Endothelial cell of umbilical vein (primary cell): ENCODE results near the gene FAM53A. TPM values are rescaled to one million over a fixed set of nuclear protein-coding genes. Genes with fewer than 3 reads are reported as not detected.

Experiments
- BruUV-seq: library from RNA; stranded (reverse); fragments of 400-500 nt; replicated peaks from 2 replicates; lab custom pipeline; 2021; lab: Mats Ljungman, UMichigan
- CTCF ChIA-PET: fragments of 300-600, 350-600 bp; sonication (Branson Sonifier 250); formaldehyde crosslinking; loops from one replicate; lab custom pipeline; 2021; ENCODE audit warnings: antibody characterized with exemption, inconsistent platforms; lab: Charles Lee
- POLR2A ChIA-PET: fragments of 300-600, 350-600 bp; sonication (Branson Sonifier 250); formaldehyde crosslinking; loops from one replicate; lab custom pipeline; 2021; ENCODE audit warnings: antibody characterized with exemption, inconsistent platforms; lab: Charles Lee
- DNase-seq: peaks from one replicate; pipeline ENCODE4 v3.0.0-alpha.2; 2011; ENCODE audit warnings: low read depth, low spot score
- FAIRE-seq: peaks from 2 replicates; lab custom pipeline; 2011; peaks lifted over from hg19 to GRCh38; lab: Jason Lieb, UNC
- H2AFZ ChIP-seq: 2 replicates; pipeline ENCODE4 v1.6.0; 2012; ENCODE audit warnings: low read depth, low read length, control low read depth, inconsistent platforms
- H3K27ac ChIP-seq: 2 replicates; pipeline ENCODE4 v1.5.1; 2011; ENCODE audit warnings: low read depth, mild to moderate bottlenecking, control low read depth, low read length, moderate library complexity; ENCODE audit not compliant: insufficient read depth
- H3K27me3 ChIP-seq, 2 experiments: 2 replicates each; pipeline versions ENCODE4 v1.6.0 to v1.6.1; 2011; ENCODE audit warnings: low read length in 2 of 2, mixed read lengths in 1 of 2; ENCODE audit not compliant: control insufficient read depth in 2 of 2, insufficient read depth in 2 of 2
- H3K36me3 ChIP-seq, 2 experiments: 2 replicates in 1 of 2; 3 replicates in 1 of 2; pipeline ENCODE4 v1.5.1; 2011; ENCODE audit warnings: low read length in 2 of 2, mild to moderate bottlenecking in 1 of 2, moderate library complexity in 1 of 2; ENCODE audit not compliant: control insufficient read depth in 2 of 2, insufficient read depth in 2 of 2; ENCODE audit errors: extremely low read depth in 1 of 2
- H3K4me1 ChIP-seq: 3 replicates; pipeline ENCODE4 v1.5.1; 2011; ENCODE audit warnings: mild to moderate bottlenecking, low read length; ENCODE audit not compliant: control insufficient read depth, insufficient read depth; ENCODE audit errors: extremely low read depth
- H3K4me2 ChIP-seq: 2 replicates; pipeline ENCODE4 v1.6.1; 2011; ENCODE audit warnings: low read length, control low read depth, mixed read lengths; ENCODE audit not compliant: insufficient read depth
- H3K4me3 ChIP-seq, 3 experiments: fragments of 200-600 bp in 1 of 3; sonication (generic), shearing (Covaris generic) in 1 of 3; replicated peaks in 1 of 3; 2 replicates each; pipeline ENCODE4 v1.5.1; 2011 to 2016; ENCODE audit warnings: control low read depth in 3 of 3, low read length in 3 of 3, mild to moderate bottlenecking in 2 of 3, inconsistent platforms in 1 of 3, low read depth in 1 of 3, moderate library complexity in 1 of 3; ENCODE audit not compliant: insufficient read depth in 1 of 3
- H3K79me2 ChIP-seq: 2 replicates; pipeline ENCODE4 v1.6.0; 2012; ENCODE audit warnings: low read length, inconsistent platforms; ENCODE audit not compliant: control insufficient read depth, insufficient read depth
- H3K9ac ChIP-seq: replicated peaks from 2 replicates; pipeline ENCODE3; 2011; ENCODE audit warnings: low read length, control low read depth; ENCODE audit not compliant: insufficient read depth; ENCODE audit errors: extremely low read depth
- H3K9me1 ChIP-seq: replicated peaks from 3 replicates; pipeline ENCODE4 v1.6.0; 2011; ENCODE audit warnings: mild to moderate bottlenecking, low read length; ENCODE audit not compliant: control insufficient read depth, insufficient read depth; ENCODE audit errors: extremely low read depth
- H3K9me3 ChIP-seq: replicated peaks from 2 replicates; pipeline ENCODE4 v1.5.1; 2012; ENCODE audit warnings: low read length, inconsistent platforms; ENCODE audit not compliant: control insufficient read depth, insufficient read depth
- H4K20me1 ChIP-seq: replicated peaks from 2 replicates; pipeline ENCODE3; 2011; ENCODE audit warnings: mild to moderate bottlenecking, low read length; ENCODE audit not compliant: control insufficient read depth, insufficient read depth; ENCODE audit errors: extremely low read depth
- CTCF ChIP-seq, 2 donors: IDR thresholded peaks; 1 replicate in 1 of 2; 2 replicates in 1 of 2; pipeline ENCODE4 v1.5.1; 2011; ENCODE audit warnings: low read length in 2 of 2, mild to moderate bottlenecking in 2 of 2, moderate library complexity in 2 of 2, control low read depth in 1 of 2, inconsistent platforms in 1 of 2, low read depth in 1 of 2; ENCODE audit not compliant: insufficient read depth in 1 of 2; ENCODE audit errors: extremely low read depth in 1 of 2
- EZH2 ChIP-seq: IDR thresholded peaks from 2 replicates; pipeline ENCODE4 v1.6.1; 2012; ENCODE audit warnings: borderline replicate concordance, low read depth, mild to moderate bottlenecking, moderate library complexity, low read length, inconsistent platforms; ENCODE audit not compliant: severe bottlenecking
- FOS ChIP-seq: IDR thresholded peaks from 2 replicates; pipeline ENCODE4 v1.6.1; 2011; ENCODE audit warnings: mild to moderate bottlenecking, low read length, moderate library complexity, borderline replicate concordance; ENCODE audit not compliant: insufficient read depth
- GATA2 ChIP-seq: IDR thresholded peaks from 2 replicates; pipeline ENCODE4 v1.7.0; 2011; ENCODE audit warnings: low read depth, mild to moderate bottlenecking, moderate library complexity, mixed read lengths, low read length; ENCODE audit not compliant: insufficient read length, insufficient read depth
- JUN ChIP-seq: IDR thresholded peaks from 2 replicates; pipeline ENCODE4 v1.6.1; 2011; ENCODE audit warnings: borderline replicate concordance, low read depth; ENCODE audit not compliant: insufficient read length, insufficient read depth
- MAX ChIP-seq: IDR thresholded peaks from 2 replicates; pipeline ENCODE4 v1.6.1; 2011; ENCODE audit not compliant: insufficient read depth, insufficient read length
- MYC ChIP-seq: IDR thresholded peaks from one replicate; pipeline ENCODE4 v1.6.1; 2011; ENCODE audit warnings: mild to moderate bottlenecking, low read depth, low read length
- POLR2A ChIP-seq: IDR thresholded peaks from 2 replicates; pipeline ENCODE4 v1.6.1; 2012; ENCODE audit warnings: low read depth, mild to moderate bottlenecking, control low read depth, low read length
- POLR2AphosphoS5 ChIP-seq: IDR thresholded peaks from 2 replicates; pipeline ENCODE4 v1.6.1; 2012; ENCODE audit warnings: low read depth, mild to moderate bottlenecking, control low read depth, low read length, moderate library complexity; ENCODE audit not compliant: insufficient read depth
- dilution Hi-C: fragments of 300-500 bp; cut with MboI; formaldehyde crosslinking; loops from one replicate; pipeline ENCODE4 v1.15.0; 2019; ENCODE audit warnings: low sequenced_read_pairs; ENCODE audit not compliant: extremely low pct_ligation_motif_present
- intact Hi-C: fragments of 100-400 bp; cut with micrococcal nuclease; formaldehyde crosslinking; loops from one replicate; pipeline ENCODE4 v1.10.0; 2022
- polyA plus RNA-seq, 4 experiments: library from polyadenylated mRNA; depleted of rRNA in 3 of 4; stranded (reverse) in 3 of 4; unstranded in 1 of 4; fragments of >200 nt; gene quantifications; 2 replicates each; pipeline versions ENCODE4 v1.2.1 to v1.2.3, GENCODE V29; 2011 to 2012; ENCODE audit warnings: missing spikeins in 1 of 4
- total RNA-seq: library from RNA; stranded (reverse); gene quantifications from 2 replicates; pipeline ENCODE4 v1.2.3, GENCODE V29; 2021

The FAM53A gene
- total and polyA plus RNA-seq, 2 donors (not counting 3 experiments of a cell fraction or from before 2014, with no cell fraction given): 1.3 to 1.7 TPM

DNA sequence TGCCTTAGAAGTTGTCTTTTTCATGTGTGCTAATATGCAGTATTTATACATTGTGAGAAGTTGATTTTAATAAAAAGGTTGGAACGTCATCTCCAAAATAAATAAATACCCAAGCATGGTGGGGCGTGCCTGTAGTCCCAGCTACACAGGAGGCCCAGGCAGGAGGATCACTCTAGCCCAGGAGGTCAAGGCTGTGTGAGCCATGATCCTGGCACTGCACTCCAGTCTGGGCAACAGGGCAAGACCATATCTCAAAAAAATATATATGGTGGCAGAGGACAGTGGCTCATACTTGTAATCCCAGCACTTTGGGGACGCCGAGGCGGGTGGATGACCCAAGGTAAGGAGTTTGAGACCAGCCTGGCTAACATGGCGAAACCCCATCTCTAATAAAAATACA, 21.6 kb upstream of the FAM53A start:
- no TSS peak for BruUV-seq
- ChIA-PET CTCF (interaction anchor here (1.2 to 6.0 kb wide), 2 partner anchors 13 to 22 kb away, joined by 3 to 53 read pairs; no protein-coding TSS in a partner anchor), POLR2A (no interaction called here)
- H3K4me3 ChIP-seq: no peak overlapping the region
- intact Hi-C loops (no loop called here), dilution Hi-C loops (no loop called here)
- peaks cover 9 to 12% of the 10 kb centered on the region in 2 experiments for H3K36me3 ChIP-seq
- no peak overlapping the region for H3K4me2 ChIP-seq
- no peak overlapping the region for H2AFZ ChIP-seq
- no peaks in the 10 kb centered on the region for H3K9me3 ChIP-seq
- H3K27ac ChIP-seq: no peak overlapping the region
- DNase-seq (no peak), FAIRE-seq (no peak)
- H3K79me2 ChIP-seq: peaks cover 91% of the 10 kb centered on the region
- no peaks in the 10 kb centered on the region for H3K9me1 ChIP-seq
- TF ChIP-seq MAX: no peak
- TF ChIP-seq CTCF (IDR thresholded peaks at IDR 0.05; ENCODE audit: extremely low read depth in 1 of 2, insufficient read depth in 1 of 2, low read depth in 1 of 2, low read length in 2 of 2): no peak
- no peak overlapping the region for H3K9ac ChIP-seq
- no peaks in the 10 kb centered on the region for H3K27me3 ChIP-seq
- H4K20me1 ChIP-seq: no peaks in the 10 kb centered on the region
- peaks cover 7% of the 10 kb centered on the region for H3K4me1 ChIP-seq

GRCh38 chr4:1703867-1704266, 19.8 kb upstream of the FAM53A start:
- intact Hi-C loops: no loop called here
- Histone ChIP-seq H2AFZ (no peak overlapping the region), H3K9ac (no peak overlapping the region), H3K36me3 (peaks cover 16 to 24% of the 10 kb centered on the region in 2 experiments), H3K9me1 (no peaks in the 10 kb centered on the region), H3K27ac (no peak overlapping the region), H4K20me1 (peaks cover 2% of the 10 kb centered on the region), H3K4me2 (no peak overlapping the region), H3K4me1 (no peaks in the 10 kb centered on the region), H3K79me2 (peaks cover 80% of the 10 kb centered on the region), H3K9me3 (no peaks in the 10 kb centered on the region), H3K4me3 (no peak overlapping the region), H3K27me3 (no peaks in the 10 kb centered on the region)
- no TSS peak for BruUV-seq
- FAIRE-seq (no peak), DNase-seq (no peak)
- CTCF ChIA-PET: interaction anchor here (6.0 kb wide), 1 partner anchor 11 kb away, joined by 53 read pairs; no protein-coding TSS in a partner anchor
- POLR2A ChIA-PET: no interaction called here
- dilution Hi-C loops: no loop called here
- TF ChIP-seq JUN (no peak), MAX (no peak), MYC (no peak), POLR2A (no peak), POLR2AphosphoS5 (no peak), EZH2 (no peak), FOS (no peak), GATA2 (no peak), CTCF (IDR thresholded peaks at IDR 0.05; ENCODE audit: extremely low read depth in 1 of 2, insufficient read depth in 1 of 2, low read depth in 1 of 2, low read length in 2 of 2) (no peak)
